OCI-LY3 (cell line): ENCODE measurements around the gene EMC7.

Source experiments
- H2AFZ ChIP-seq: fragments of 200-600, 300-600 bp; shearing (Covaris generic); 2 replicates; pipeline ENCODE4 v1.6.0; 2014; ENCODE audit warnings: antibody characterized with exemption, low read depth, low read length
- H3K27ac ChIP-seq: fragments of 200-600, 300-600 bp; sonication (generic); 2 replicates; pipeline ENCODE4 v1.5.1; 2014; ENCODE audit warnings: mild to moderate bottlenecking, low read length, moderate library complexity, mixed read lengths
- H3K27me3 ChIP-seq: fragments of 200-600, 300-600 bp; sonication (generic); 2 replicates; pipeline ENCODE4 v1.6.1; 2014; ENCODE audit warnings: low read depth, low read length, mixed read lengths
- H3K36me3 ChIP-seq: fragments of 200-600, 300-600 bp; sonication (generic); replicated peaks from 2 replicates; pipeline ENCODE3; 2014; ENCODE audit warnings: low read depth, low read length, mixed read lengths
- H3K4me1 ChIP-seq: fragments of 300-600, 200-600 bp; sonication (generic); 2 replicates; pipeline ENCODE4 v1.6.1; 2014; ENCODE audit warnings: low read length, mixed read lengths
- H3K4me2 ChIP-seq: fragments of 200-600, 300-600 bp; sonication (generic); 2 replicates; pipeline ENCODE4 v1.6.1; 2014; ENCODE audit warnings: low read length, mixed read lengths
- H3K4me3 ChIP-seq: fragments of 300-600, 200-600 bp; sonication (generic); 2 replicates; pipeline ENCODE4 v1.5.1; 2014; ENCODE audit warnings: antibody characterized with exemption, mild to moderate bottlenecking, low read length, moderate library complexity
- H3K79me2 ChIP-seq: fragments of 300-600, 200-600 bp; shearing (Covaris generic); 2 replicates; pipeline ENCODE4 v1.6.1; 2014; ENCODE audit warnings: mild to moderate bottlenecking, low read length, mixed read lengths
- H3K9ac ChIP-seq: fragments of 300-600, 200-600 bp; shearing (Covaris generic); 2 replicates; pipeline ENCODE4 v1.6.0; 2014; ENCODE audit warnings: mild to moderate bottlenecking, low read length, moderate library complexity
- H3K9me3 ChIP-seq: fragments of 200-600, 300-600 bp; shearing (Covaris generic); 2 replicates; pipeline ENCODE4 v1.6.1; 2014; ENCODE audit warnings: low read length, mixed read lengths; ENCODE audit not compliant: insufficient read depth
- H4K20me1 ChIP-seq: fragments of 200-600, 300-600 bp; sonication (generic); 2 replicates; pipeline ENCODE4 v1.6.1; 2016; ENCODE audit warnings: low read length, mixed read lengths; ENCODE audit not compliant: insufficient read depth
- EZH2phosphoT487 ChIP-seq: fragments of 200-600 bp; shearing (Covaris generic); IDR thresholded peaks from 2 replicates; pipeline ENCODE4 v1.6.1; 2018; ENCODE audit warnings: antibody characterized with exemption, mixed run types, low read depth
- TF ChIP-seq, protein P1 (sequence below): fragments of 200-600, 300-600 bp; sonication (generic); IDR thresholded peaks from 2 replicates; pipeline ENCODE4 v1.5.1; 2014; ENCODE audit warnings: antibody characterized with exemption, low read length, low read depth

Gene EMC7

DNA sequence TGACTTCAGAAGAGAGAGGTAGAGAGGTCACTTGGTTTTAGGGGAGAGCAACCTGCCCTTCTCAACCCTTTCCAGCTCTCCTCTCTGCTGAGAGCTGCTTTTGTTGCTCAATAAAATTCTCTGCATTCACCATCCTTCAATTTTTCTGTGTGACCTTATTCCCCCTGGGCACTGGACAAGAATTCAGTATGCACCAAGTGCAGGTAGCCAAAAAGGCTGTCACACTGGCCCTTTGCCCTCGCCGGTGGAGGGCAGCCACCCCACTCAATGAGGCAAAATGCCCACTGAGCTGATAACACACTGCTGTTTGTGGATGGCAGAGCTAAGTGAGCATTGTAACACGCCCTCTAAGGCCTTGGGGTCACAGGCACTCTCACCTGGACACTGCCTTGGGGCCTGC, 13.1 kb upstream of the EMC7 start:
- no peaks in the 10 kb centered on the region for H3K4me1 ChIP-seq
- TF ChIP-seq, protein P1, sequence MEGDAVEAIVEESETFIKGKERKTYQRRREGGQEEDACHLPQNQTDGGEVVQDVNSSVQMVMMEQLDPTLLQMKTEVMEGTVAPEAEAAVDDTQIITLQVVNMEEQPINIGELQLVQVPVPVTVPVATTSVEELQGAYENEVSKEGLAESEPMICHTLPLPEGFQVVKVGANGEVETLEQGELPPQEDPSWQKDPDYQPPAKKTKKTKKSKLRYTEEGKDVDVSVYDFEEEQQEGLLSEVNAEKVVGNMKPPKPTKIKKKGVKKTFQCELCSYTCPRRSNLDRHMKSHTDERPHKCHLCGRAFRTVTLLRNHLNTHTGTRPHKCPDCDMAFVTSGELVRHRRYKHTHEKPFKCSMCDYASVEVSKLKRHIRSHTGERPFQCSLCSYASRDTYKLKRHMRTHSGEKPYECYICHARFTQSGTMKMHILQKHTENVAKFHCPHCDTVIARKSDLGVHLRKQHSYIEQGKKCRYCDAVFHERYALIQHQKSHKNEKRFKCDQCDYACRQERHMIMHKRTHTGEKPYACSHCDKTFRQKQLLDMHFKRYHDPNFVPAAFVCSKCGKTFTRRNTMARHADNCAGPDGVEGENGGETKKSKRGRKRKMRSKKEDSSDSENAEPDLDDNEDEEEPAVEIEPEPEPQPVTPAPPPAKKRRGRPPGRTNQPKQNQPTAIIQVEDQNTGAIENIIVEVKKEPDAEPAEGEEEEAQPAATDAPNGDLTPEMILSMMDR = no peak
- TF ChIP-seq EZH2phosphoT487 = no peak
- no peaks in the 10 kb centered on the region for H4K20me1 ChIP-seq
- no peaks in the 10 kb centered on the region for H3K27me3 ChIP-seq
- no peaks in the 10 kb centered on the region for H3K36me3 ChIP-seq
- H3K4me3 ChIP-seq = no peak overlapping the region
- no peak overlapping the region for H3K9ac ChIP-seq
- H3K9me3 ChIP-seq = no peaks in the 10 kb centered on the region
- no peaks in the 10 kb centered on the region for H3K79me2 ChIP-seq
- no peak overlapping the region for H3K4me2 ChIP-seq
- H2AFZ ChIP-seq = no peak overlapping the region
- no peak overlapping the region for H3K27ac ChIP-seq

DNA sequence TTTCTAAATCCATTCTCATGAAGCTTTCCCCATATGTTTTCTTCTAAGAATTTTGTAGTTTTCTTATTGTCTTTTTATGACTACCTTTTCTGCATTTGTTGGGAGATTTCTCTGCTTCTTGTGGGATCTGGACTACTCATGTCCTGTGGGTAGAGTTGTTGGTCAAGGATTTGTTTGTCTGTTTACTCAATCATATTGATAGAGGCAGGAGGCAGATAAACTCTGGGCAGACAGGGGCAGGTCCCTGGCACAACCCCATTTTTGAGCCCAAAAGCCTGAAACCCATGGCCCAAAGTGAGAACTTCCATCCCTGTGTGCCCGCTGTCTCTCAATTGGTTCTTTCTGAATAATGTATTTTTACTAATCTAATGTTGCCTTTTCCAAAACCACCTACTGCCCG, 12.6 kb upstream of the EMC7 start:
- H3K27ac ChIP-seq = no peak overlapping the region
- no peaks in the 10 kb centered on the region for H3K9me3 ChIP-seq
- H3K4me2 ChIP-seq = no peak overlapping the region
- no peaks in the 10 kb centered on the region for H3K4me1 ChIP-seq
- no peak overlapping the region for H3K4me3 ChIP-seq
- H3K9ac ChIP-seq = no peak overlapping the region
- TF ChIP-seq, protein P1 = no peak
- TF ChIP-seq EZH2phosphoT487 = no peak
- no peaks in the 10 kb centered on the region for H4K20me1 ChIP-seq
- no peaks in the 10 kb centered on the region for H3K36me3 ChIP-seq
- H3K27me3 ChIP-seq = no peaks in the 10 kb centered on the region
- H3K79me2 ChIP-seq = no peaks in the 10 kb centered on the region
- H2AFZ ChIP-seq = no peak overlapping the region

DNA sequence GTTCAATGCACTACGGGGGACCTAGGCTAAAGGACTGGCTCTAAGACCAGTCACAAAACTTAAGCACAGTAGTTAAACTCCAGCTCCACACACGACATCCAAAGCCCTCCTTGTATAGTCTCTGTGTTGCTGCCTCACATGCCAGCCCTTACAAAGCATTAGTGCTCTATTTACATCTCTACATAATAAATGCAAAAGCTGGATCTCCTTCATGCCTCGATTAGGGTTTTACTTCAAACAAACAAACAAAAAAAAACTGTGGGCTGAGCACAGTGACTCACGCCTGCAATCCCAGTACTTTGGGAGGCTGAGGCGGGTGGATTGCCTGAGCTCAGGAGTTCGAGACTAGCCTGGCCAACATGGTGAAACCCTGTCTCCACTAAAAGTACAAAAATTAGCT, 9.8 kb upstream of the EMC7 start:
- no peak overlapping the region for H3K4me2 ChIP-seq
- H3K4me1 ChIP-seq = no peaks in the 10 kb centered on the region
- peak overlapping the region; percentile 12; the same call in 1 of the 2 replicates for H2AFZ ChIP-seq
- H3K36me3 ChIP-seq = no peaks in the 10 kb centered on the region
- no peak overlapping the region for H3K4me3 ChIP-seq
- H3K27me3 ChIP-seq = no peaks in the 10 kb centered on the region
- H3K79me2 ChIP-seq = no peaks in the 10 kb centered on the region
- no peaks in the 10 kb centered on the region for H3K9me3 ChIP-seq
- H3K27ac ChIP-seq = no peak overlapping the region
- TF ChIP-seq EZH2phosphoT487 = no peak
- no peaks in the 10 kb centered on the region for H4K20me1 ChIP-seq
- no peak overlapping the region for H3K9ac ChIP-seq

DNA sequence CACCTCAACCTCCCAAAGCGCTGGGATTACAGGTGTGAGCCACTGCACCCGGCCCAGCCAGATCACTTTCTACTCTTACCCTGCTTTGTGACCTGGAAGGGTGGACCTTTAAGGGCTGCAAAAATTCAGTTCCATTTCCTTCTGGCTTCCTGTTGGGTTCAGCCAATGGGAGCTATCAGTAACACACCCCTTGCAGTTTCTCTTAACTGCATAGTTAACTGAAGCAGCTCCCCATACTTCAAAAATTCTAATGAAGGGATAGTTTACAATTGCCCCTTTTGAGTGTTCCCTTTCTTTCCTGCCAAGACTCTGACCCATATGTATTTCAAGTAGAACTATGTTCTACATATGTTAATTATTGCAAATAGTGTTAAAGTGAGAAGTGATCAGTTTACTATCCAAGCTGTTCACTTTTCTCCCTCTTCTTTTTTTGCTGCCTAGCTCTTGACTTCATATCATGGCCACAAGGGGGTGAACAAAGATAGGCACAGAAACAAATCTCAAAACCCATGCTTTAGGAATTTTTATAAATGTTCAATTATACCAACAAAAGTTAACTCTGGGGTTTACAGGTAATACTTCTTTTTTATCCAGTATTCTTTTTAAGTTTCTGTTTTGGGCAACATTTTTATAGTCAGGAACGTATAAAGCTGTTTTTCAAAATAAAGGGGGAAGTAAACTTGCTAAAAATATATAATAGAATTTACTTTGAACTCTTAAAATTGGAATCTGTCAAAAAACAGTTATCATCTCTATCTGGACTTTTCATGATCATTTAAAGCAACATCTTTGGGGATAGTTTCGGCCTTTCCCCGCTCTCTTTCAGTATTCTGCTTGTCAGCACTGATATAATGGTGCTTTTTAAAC, 8.4 kb upstream of the EMC7 start:
- Histone ChIP-seq H3K4me2 (no peak overlapping the region), H3K9me3 (no peaks in the 10 kb centered on the region), H2AFZ (no peak overlapping the region; the same call in 1 of the 2 replicates), H3K27ac (no peak overlapping the region), H3K4me1 (no peaks in the 10 kb centered on the region), H3K9ac (no peak overlapping the region), H4K20me1 (no peaks in the 10 kb centered on the region), H3K79me2 (no peaks in the 10 kb centered on the region), H3K27me3 (no peaks in the 10 kb centered on the region), H3K36me3 (no peaks in the 10 kb centered on the region), H3K4me3 (no peak overlapping the region)
- TF ChIP-seq, protein P1 = peak; percentile 76
- TF ChIP-seq EZH2phosphoT487 = no peak
